K562 (cell line): ENCODE results near the gene ZNF71. TPM values are rescaled to one million over a fixed set of nuclear protein-coding genes. Genes with fewer than 3 reads are reported as not detected.

ENCODE experiments used
- ATAC-seq: fragments of 200-7000 bp; cut with Tn5 transposase; 3 replicates; pipeline ENCODE4 v1.9.1; 2020; ENCODE audit warnings: moderate library complexity
- BruUV-seq: library from RNA; stranded (reverse); fragments of 400-500 nt; replicated peaks from 2 replicates; lab custom pipeline; 2021; lab: Mats Ljungman, UMichigan
- CTCF ChIA-PET: fragments of 300-600 bp; formaldehyde crosslinking; extraction: SDS; loops from one replicate; lab custom pipeline; 2021; ENCODE audit warnings: low intra/inter-chr PET ratio; lab: Yijun Ruan, JAX
- POLR2A ChIA-PET: fragments of 300-600, 350-650 bp; sonication (Branson Sonifier 250); formaldehyde crosslinking; extraction: SDS; loops from one replicate; lab custom pipeline; 2021; ENCODE audit warnings: antibody characterized with exemption, inconsistent platforms; lab: Yijun Ruan, JAX
- DNase-seq, 4 experiments: peaks; one replicate each; pipeline versions ENCODE4 v3.0.0 to v3.0.0-alpha.2; 2011 to 2018; ENCODE audit warnings: low spot score in 3 of 4, mixed read lengths in 3 of 4; ENCODE audit errors: extremely low read depth in 1 of 4
- FAIRE-seq: peaks from 2 replicates; lab custom pipeline; 2011; peaks lifted over from hg19 to GRCh38; lab: Jason Lieb, UNC
- H2AFZ ChIP-seq: 2 replicates; pipeline ENCODE4 v1.6.0; 2011; ENCODE audit warnings: low read depth, low read length, control low read depth, inconsistent platforms
- H3K27ac ChIP-seq: fragments of 200-600 bp; 3 replicates; pipeline ENCODE4 v1.8.0; 2011; ENCODE audit warnings: low read depth, mild to moderate bottlenecking, control low read depth, inconsistent platforms, low read length, moderate library complexity, mixed read lengths; ENCODE audit errors: extremely low read depth
- H3K27me3 ChIP-seq, 2 experiments: fragments of 300-600 bp in 1 of 2; 2 replicates in 1 of 2; 3 replicates in 1 of 2; pipeline versions ENCODE4 v1.6.0 to v1.8.0; 2011; ENCODE audit warnings: inconsistent platforms in 2 of 2, low read length in 2 of 2, mild to moderate bottlenecking in 1 of 2, mixed read lengths in 1 of 2, moderate library complexity in 1 of 2; ENCODE audit not compliant: control insufficient read depth in 2 of 2, insufficient read depth in 2 of 2
- H3K36me3 ChIP-seq: fragments of 300-600 bp; 3 replicates; pipeline ENCODE4 v1.8.0; 2011; ENCODE audit warnings: mild to moderate bottlenecking, low read length, inconsistent platforms; ENCODE audit not compliant: control insufficient read depth, insufficient read depth
- H3K4me1 ChIP-seq, 2 experiments: fragments of 200-600 bp in 1 of 2; replicated peaks in 1 of 2; 2 replicates in 1 of 2; 3 replicates in 1 of 2; pipeline versions ENCODE4 v1.5.1 to v1.8.0; 2011; ENCODE audit warnings: inconsistent platforms in 2 of 2, low read length in 2 of 2, mild to moderate bottlenecking in 1 of 2, mixed read lengths in 1 of 2, moderate library complexity in 1 of 2; ENCODE audit not compliant: control insufficient read depth in 2 of 2, insufficient read depth in 2 of 2
- H3K4me2 ChIP-seq: 2 replicates; pipeline ENCODE4 v1.6.1; 2011; ENCODE audit warnings: low read length, control low read depth, inconsistent platforms, mixed read lengths; ENCODE audit not compliant: insufficient read depth
- H3K4me3 ChIP-seq: fragments of 200-600 bp; sonication (generic), shearing (Covaris generic); 2 replicates; pipeline ENCODE4 v1.5.1; 2016; ENCODE audit warnings: control low read depth, inconsistent platforms
- H3K79me2 ChIP-seq: fragments of 200-600 bp; 3 replicates; pipeline ENCODE4 v1.8.0; 2011; ENCODE audit warnings: low read length, inconsistent platforms; ENCODE audit not compliant: control insufficient read depth, insufficient read depth
- H3K9ac ChIP-seq, 2 experiments: 2 replicates each; pipeline versions ENCODE4 v1.6.0 to v1.6.1; 2011; ENCODE audit warnings: low read depth in 2 of 2, low read length in 2 of 2, control low read depth in 1 of 2, inconsistent platforms in 1 of 2, mild to moderate bottlenecking in 1 of 2, mixed read lengths in 1 of 2; ENCODE audit not compliant: insufficient read depth in 1 of 2
- H3K9me1 ChIP-seq: one replicate; pipeline ENCODE4 v1.6.0; 2011; ENCODE audit warnings: inconsistent platforms, mild to moderate bottlenecking, low read length, moderate library complexity; ENCODE audit not compliant: control insufficient read depth, insufficient read depth
- H3K9me3 ChIP-seq: replicated peaks from 2 replicates; pipeline ENCODE4 v1.5.1; 2011; ENCODE audit warnings: low read depth, low read length, inconsistent platforms; ENCODE audit not compliant: control insufficient read depth, insufficient read depth
- H4K20me1 ChIP-seq: replicated peaks from 2 replicates; pipeline ENCODE4 v1.6.1; 2011; ENCODE audit warnings: low read length, inconsistent platforms, mixed read lengths; ENCODE audit not compliant: control insufficient read depth, insufficient read depth
- ERF ChIP-seq: fragments of 450-650 bp; formaldehyde crosslinking; IDR thresholded peaks from 2 replicates; pipeline ENCODE4 v1.4.0; 2020; ENCODE audit warnings: mild to moderate bottlenecking, mixed read lengths
- JUN ChIP-seq, 2 experiments: sonication (generic) in 1 of 2; formaldehyde crosslinking in 1 of 2; IDR thresholded peaks; 2 replicates each; pipeline versions ENCODE4 v1.6.1 to v1.8.0; 2012 to 2022; ENCODE audit warnings: borderline replicate concordance in 2 of 2, mild to moderate bottlenecking in 2 of 2, improper control_type of control experiment in 1 of 2, low read depth in 1 of 2, low read length in 1 of 2, missing genetic modification reagents in 1 of 2
- KDM4B ChIP-seq, 2 experiments: fragments of 450-650 bp in 1 of 2; sonication (generic) in 1 of 2; IDR thresholded peaks; 2 replicates each; pipeline ENCODE4 v1.6.1; 2016 to 2017; ENCODE audit warnings: borderline replicate concordance in 2 of 2, antibody characterized with exemption in 1 of 2, low read depth in 1 of 2, mild to moderate bottlenecking in 1 of 2
- MTA1 ChIP-seq: fragments of 450-650 bp; IDR thresholded peaks from 2 replicates; pipeline ENCODE4 v1.6.1; 2017; ENCODE audit warnings: borderline replicate concordance
- SP2 ChIP-seq: IDR thresholded peaks from 2 replicates; pipeline ENCODE4 v1.6.1; 2011; ENCODE audit warnings: mild to moderate bottlenecking, low read depth, low read length, moderate library complexity; ENCODE audit not compliant: poor library complexity, severe bottlenecking; ENCODE audit errors: extremely low read depth
- ZNF232 ChIP-seq: sonication (generic); formaldehyde crosslinking; IDR thresholded peaks from 2 replicates; pipeline ENCODE4 v1.8.0; 2022; ENCODE audit warnings: mild to moderate bottlenecking, missing genetic modification reagents
- WGBS: fragments of 100-300 bp; shearing (Covaris generic); methylation state at CpG from one replicate; pipeline ENCODE4 v1.1.6; 2016; ENCODE audit warnings: low coverage, mixed read lengths; ENCODE audit not compliant: insufficient coverage; ENCODE audit errors: missing lambda C conversion rate; 5-methylcytosine and 5-hydroxymethylcytosine counted together
- in situ Hi-C: fragments of 300-500 bp; cut with MboI; formaldehyde crosslinking; loops from 4 replicates; pipeline ENCODE4 v1.15.0; 2018; ENCODE audit warnings: inconsistent platforms, mixed read lengths
- intact Hi-C: fragments of 100-400 bp; cut with micrococcal nuclease; formaldehyde crosslinking; loops from 2 replicates; pipeline ENCODE4 v1.14.2; 2022
- polyA plus RNA-seq, 8 experiments: library from polyadenylated mRNA; depleted of rRNA in 4 of 8; stranded (reverse) in 5 of 8; unstranded in 3 of 8; fragments of >200 nt; fragmentation: Nextera tagmentation in 2 of 8; fragmentation: Illumina TruSeq in 1 of 8; extraction: Ambion mirVana in 2 of 8; extraction: Trizol in 1 of 8; gene quantifications; 2 replicates each; pipeline versions ENCODE4 v1.2.1 to v1.2.3, GENCODE V29; 2011 to 2014; ENCODE audit warnings: inconsistent platforms in 1 of 8, missing spikeins in 1 of 8
- total RNA-seq, 7 experiments: library from RNA; depleted of rRNA in 6 of 7; stranded (reverse); fragments of >200 nt in 6 of 7; fragmentation: Illumina TruSeq in 2 of 7; extraction: Trizol in 2 of 7; gene quantifications; 2 replicates each; pipeline versions ENCODE4 v1.2.1 to v1.2.3, GENCODE V29; 2011 to 2021; ENCODE audit warnings: low replicate concordance in 1 of 7
- TF ChIP-seq, protein P1 (sequence below): fragments of 450-650 bp; IDR thresholded peaks from 2 replicates; pipeline ENCODE4 v1.6.1; 2016; ENCODE audit warnings: low read depth
- TF ChIP-seq, protein P2 (sequence below): fragments of 450-650 bp; IDR thresholded peaks from 2 replicates; pipeline ENCODE4 v1.6.1; 2017; ENCODE audit warnings: mild to moderate bottlenecking, moderate library complexity
- TF ChIP-seq, protein P3 (sequence below): sonication (generic); IDR thresholded peaks from 2 replicates; pipeline ENCODE4 v1.6.1; 2016

Gene ZNF71
- total and polyA plus RNA-seq, 9 of the 15 experiments (the other 6 are each of a cell fraction or from before 2014, with no cell fraction given): 0.04 to 0.13 (median 0.06) TPM; not detected in 4

DNA sequence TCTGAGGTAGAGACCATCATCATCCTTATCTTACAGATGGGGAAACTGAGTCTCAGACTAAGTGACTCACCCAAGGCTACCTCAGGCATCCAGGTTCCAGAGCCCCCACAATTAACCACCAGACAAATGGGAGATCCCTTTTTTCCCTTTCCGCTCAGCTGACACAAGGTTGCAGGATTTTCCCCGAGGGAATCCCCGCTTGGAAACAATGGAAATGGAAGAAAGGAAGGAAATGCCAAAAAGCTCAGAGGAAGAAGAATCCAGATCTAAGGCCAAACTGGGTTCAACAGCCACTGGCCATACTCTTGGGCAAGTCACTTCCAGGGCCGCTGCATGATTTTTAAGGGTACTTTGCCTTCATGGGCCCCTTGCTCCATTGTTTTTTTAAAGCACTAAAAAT is 1.6 kb downstream of the ZNF71 start (continued):
- TF ChIP-seq, protein P1, sequence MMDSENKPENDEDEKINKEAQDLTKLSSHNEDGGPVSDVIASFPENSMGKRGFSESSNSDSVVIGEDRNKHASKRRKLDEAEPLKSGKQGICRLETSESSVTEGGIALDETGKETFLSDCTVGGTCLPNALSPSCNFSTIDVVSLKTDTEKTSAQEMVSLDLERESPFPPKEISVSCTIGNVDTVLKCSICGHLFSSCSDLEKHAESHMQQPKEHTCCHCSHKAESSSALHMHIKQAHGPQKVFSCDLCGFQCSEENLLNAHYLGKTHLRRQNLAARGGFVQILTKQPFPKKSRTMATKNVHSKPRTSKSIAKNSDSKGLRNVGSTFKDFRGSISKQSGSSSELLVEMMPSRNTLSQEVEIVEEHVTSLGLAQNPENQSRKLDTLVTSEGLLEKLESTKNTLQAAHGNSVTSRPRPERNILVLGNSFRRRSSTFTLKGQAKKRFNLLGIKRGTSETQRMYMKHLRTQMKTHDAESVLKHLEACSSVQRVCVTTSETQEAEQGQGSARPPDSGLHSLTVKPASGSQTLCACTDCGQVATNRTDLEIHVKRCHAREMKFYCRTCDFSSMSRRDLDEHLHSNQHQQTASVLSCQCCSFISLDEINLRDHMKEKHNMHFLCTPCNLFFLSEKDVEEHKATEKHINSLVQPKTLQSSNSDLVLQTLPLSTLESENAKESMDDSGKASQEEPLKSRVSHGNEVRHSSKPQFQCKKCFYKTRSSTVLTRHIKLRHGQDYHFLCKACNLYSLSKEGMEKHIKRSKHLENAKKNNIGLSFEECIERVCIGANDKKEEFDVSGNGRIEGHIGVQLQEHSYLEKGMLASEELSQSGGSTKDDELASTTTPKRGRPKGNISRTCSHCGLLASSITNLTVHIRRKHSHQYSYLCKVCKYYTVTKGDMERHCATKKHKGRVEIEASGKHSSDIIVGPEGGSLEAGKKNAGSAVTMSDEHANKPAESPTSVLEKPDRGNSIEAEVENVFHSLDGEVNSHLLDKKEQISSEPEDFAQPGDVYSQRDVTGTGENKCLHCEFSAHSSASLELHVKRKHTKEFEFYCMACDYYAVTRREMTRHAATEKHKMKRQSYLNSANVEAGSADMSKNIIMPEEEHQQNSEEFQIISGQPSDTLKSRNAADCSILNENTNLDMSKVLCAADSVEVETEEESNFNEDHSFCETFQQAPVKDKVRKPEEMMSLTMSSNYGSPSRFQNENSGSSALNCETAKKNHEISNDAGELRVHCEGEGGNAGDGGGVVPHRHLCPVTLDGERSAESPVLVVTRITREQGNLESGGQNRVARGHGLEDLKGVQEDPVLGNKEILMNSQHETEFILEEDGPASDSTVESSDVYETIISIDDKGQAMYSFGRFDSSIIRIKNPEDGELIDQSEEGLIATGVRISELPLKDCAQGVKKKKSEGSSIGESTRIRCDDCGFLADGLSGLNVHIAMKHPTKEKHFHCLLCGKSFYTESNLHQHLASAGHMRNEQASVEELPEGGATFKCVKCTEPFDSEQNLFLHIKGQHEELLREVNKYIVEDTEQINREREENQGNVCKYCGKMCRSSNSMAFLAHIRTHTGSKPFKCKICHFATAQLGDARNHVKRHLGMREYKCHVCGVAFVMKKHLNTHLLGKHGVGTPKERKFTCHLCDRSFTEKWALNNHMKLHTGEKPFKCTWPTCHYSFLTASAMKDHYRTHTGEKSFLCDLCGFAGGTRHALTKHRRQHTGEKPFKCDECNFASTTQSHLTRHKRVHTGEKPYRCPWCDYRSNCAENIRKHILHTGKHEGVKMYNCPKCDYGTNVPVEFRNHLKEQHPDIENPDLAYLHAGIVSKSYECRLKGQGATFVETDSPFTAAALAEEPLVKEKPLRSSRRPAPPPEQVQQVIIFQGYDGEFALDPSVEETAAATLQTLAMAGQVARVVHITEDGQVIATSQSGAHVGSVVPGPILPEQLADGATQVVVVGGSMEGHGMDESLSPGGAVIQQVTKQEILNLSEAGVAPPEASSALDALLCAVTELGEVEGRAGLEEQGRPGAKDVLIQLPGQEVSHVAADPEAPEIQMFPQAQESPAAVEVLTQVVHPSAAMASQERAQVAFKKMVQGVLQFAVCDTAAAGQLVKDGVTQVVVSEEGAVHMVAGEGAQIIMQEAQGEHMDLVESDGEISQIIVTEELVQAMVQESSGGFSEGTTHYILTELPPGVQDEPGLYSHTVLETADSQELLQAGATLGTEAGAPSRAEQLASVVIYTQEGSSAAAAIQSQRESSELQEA: no peak
- TF ChIP-seq, all 486 proteins: peak for 0

DNA sequence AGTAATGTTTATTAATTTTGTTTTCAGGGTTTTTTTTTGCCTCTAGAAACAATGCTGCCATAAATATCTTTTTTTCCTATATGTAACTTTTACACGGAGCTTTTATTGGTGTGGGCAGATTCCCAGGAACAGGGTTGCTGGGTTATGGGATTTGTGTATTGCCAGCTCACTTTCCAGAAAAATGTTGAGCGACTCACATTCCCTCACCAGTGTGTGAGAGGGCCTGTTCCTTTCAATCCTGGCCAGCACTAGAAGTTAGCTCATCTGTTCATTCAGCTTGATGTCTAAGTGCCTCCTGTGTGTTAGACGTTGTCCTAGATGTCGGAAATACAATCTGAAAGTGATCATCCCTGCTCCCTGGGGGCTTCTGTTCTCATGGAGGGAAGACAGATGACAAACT is 2.6 kb downstream of the ZNF71 start:
- no peak overlapping the region for H3K4me3 ChIP-seq
- POLR2A ChIA-PET: no interaction called here
- FAIRE-seq (no peak), DNase-seq (no peak), ATAC-seq (no peak)
- H3K27ac ChIP-seq: no peak overlapping the region
- intact Hi-C loops: no loop called here
- no peaks in the 10 kb centered on the region for H3K79me2 ChIP-seq
- no peaks in the 10 kb centered on the region for H3K9me1 ChIP-seq
- WGBS: 0% methylated on average over 4 of the region's 4 CpGs
- H3K4me1 ChIP-seq: no peaks in the 10 kb centered on the region
- BruUV-seq: no TSS peak
- CTCF ChIA-PET: no interaction called here
- no peaks in the 10 kb centered on the region for H3K9me3 ChIP-seq
- in situ Hi-C loops: no loop called here
- H4K20me1 ChIP-seq: no peaks in the 10 kb centered on the region
- no peaks in the 10 kb centered on the region for H3K27me3 ChIP-seq
- H2AFZ ChIP-seq: no peak overlapping the region
- TF ChIP-seq, protein P2, sequence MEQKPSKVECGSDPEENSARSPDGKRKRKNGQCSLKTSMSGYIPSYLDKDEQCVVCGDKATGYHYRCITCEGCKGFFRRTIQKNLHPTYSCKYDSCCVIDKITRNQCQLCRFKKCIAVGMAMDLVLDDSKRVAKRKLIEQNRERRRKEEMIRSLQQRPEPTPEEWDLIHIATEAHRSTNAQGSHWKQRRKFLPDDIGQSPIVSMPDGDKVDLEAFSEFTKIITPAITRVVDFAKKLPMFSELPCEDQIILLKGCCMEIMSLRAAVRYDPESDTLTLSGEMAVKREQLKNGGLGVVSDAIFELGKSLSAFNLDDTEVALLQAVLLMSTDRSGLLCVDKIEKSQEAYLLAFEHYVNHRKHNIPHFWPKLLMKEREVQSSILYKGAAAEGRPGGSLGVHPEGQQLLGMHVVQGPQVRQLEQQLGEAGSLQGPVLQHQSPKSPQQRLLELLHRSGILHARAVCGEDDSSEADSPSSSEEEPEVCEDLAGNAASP: no peak
- TF ChIP-seq ZNF232 (CRISPR knock-in tag) (no peak), MTA1 (no peak), JUN (IDR thresholded peaks at IDR 0.05; ENCODE audit: borderline replicate concordance, low read depth, low read length) (no peak), JUN (CRISPR knock-in tag; IDR thresholded peaks at IDR 0.05; ENCODE audit: borderline replicate concordance) (no peak), KDM4B (IDR thresholded peaks at IDR 0.05; ENCODE audit: borderline replicate concordance in 2 of 2, low read depth in 1 of 2) (no peak), SP2 (no peak), ERF (CRISPR knock-in tag) (no peak)
- TF ChIP-seq, protein P3, sequence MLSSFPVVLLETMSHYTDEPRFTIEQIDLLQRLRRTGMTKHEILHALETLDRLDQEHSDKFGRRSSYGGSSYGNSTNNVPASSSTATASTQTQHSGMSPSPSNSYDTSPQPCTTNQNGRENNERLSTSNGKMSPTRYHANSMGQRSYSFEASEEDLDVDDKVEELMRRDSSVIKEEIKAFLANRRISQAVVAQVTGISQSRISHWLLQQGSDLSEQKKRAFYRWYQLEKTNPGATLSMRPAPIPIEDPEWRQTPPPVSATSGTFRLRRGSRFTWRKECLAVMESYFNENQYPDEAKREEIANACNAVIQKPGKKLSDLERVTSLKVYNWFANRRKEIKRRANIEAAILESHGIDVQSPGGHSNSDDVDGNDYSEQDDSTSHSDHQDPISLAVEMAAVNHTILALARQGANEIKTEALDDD: no peak
- H3K4me2 ChIP-seq: no peak overlapping the region
- H3K9ac ChIP-seq: no peak overlapping the region
- H3K36me3 ChIP-seq: no peaks in the 10 kb centered on the region
